Tibial artery (tissue), 4 donors: ENCODE data around the gene SECISBP2.
"Not testable (repeated sequence)": the region's sequence is repeated elsewhere in the genome, so short reads cannot be mapped to it uniquely, and the experiment has no call there.

Experiments used
- DNase-seq, 2 donors: peaks; one replicate each; pipeline ENCODE4 v3.0.0-alpha.2; 2019
- H3K27ac ChIP-seq, 2 donors: fragments of 200-600 bp; sonication (generic) in 1 of 2; 1 replicate in 1 of 2; 2 replicates in 1 of 2; pipeline ENCODE4 v1.5.1; 2018 to 2019; ENCODE audit warnings: mild to moderate bottlenecking in 1 of 2
- H3K27me3 ChIP-seq, 2 donors: fragments of 200-600 bp; sonication (generic) in 1 of 2; one replicate each; pipeline versions ENCODE4 v1.5.1 to v1.6.0; 2016 to 2019
- H3K36me3 ChIP-seq, 3 donors: fragments of 200-600 bp; sonication (generic) in 2 of 3; one replicate each; pipeline ENCODE4 v1.5.1; 2016 to 2019; ENCODE audit warnings: mild to moderate bottlenecking in 2 of 3
- H3K4me1 ChIP-seq, 4 donors: fragments of 200-600 bp; sonication (generic) in 2 of 4; 1 replicate in 3 of 4; 2 replicates in 1 of 4; pipeline ENCODE4 v1.5.1; 2016 to 2019
- H3K4me3 ChIP-seq, 2 donors: fragments of 200-600 bp; sonication (generic) in 1 of 2; 1 replicate in 1 of 2; 2 replicates in 1 of 2; pipeline ENCODE4 v1.5.1; 2018 to 2019; ENCODE audit warnings: mild to moderate bottlenecking in 2 of 2
- H3K9me3 ChIP-seq, 3 donors: fragments of 200-600 bp; sonication (generic) in 1 of 3; one replicate each; pipeline ENCODE4 v1.5.1; 2016 to 2019
- intact Hi-C: fragments of 100-400 bp; cut with DNase I; formaldehyde crosslinking; loops from one replicate; pipeline ENCODE4 v1.15.0; 2023; ENCODE audit warnings: low total_unique reads
- TF ChIP-seq, protein P1 (sequence below), 2 experiments: fragments of 200-600 bp in 1 of 2; fragments of 450-650 bp in 1 of 2; IDR thresholded peaks; one replicate each; pipeline ENCODE4 v1.5.1; 2017 to 2019; ENCODE audit warnings: antibody characterized with exemption in 2 of 2, mild to moderate bottlenecking in 1 of 2, moderate library complexity in 1 of 2

SECISBP2 gene

DNA sequence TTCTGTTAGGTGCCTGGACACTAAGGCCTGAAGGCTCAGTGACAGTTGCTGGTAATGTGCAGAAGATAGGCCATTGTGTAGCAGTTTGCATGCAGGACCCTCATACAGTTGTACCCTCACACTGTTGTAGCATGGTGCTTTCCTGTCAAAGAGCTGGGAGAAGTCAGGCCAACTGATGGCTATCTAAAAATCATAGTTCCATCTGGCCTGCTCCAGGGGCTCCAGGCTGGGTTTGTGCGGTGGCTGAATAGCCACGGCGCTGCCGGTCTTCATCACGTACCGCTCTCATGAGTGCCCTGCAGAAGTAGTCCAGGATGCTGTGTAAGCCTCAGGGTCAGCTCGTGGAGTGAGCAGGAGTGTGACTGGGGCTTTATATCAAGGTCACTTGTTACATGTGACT lies 12.2 kb downstream of the SECISBP2 start:
- H3K27me3 ChIP-seq, result no peaks in the 10 kb centered on the region
- TF ChIP-seq, protein P1, sequence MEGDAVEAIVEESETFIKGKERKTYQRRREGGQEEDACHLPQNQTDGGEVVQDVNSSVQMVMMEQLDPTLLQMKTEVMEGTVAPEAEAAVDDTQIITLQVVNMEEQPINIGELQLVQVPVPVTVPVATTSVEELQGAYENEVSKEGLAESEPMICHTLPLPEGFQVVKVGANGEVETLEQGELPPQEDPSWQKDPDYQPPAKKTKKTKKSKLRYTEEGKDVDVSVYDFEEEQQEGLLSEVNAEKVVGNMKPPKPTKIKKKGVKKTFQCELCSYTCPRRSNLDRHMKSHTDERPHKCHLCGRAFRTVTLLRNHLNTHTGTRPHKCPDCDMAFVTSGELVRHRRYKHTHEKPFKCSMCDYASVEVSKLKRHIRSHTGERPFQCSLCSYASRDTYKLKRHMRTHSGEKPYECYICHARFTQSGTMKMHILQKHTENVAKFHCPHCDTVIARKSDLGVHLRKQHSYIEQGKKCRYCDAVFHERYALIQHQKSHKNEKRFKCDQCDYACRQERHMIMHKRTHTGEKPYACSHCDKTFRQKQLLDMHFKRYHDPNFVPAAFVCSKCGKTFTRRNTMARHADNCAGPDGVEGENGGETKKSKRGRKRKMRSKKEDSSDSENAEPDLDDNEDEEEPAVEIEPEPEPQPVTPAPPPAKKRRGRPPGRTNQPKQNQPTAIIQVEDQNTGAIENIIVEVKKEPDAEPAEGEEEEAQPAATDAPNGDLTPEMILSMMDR (IDR thresholded peaks at IDR 0.05), result no peak
- no peak for DNase-seq
- no peaks in the 10 kb centered on the region for H3K4me1 ChIP-seq
- H3K9me3 ChIP-seq, result no peaks in the 10 kb centered on the region
- H3K4me3 ChIP-seq, result no peak overlapping the region
- intact Hi-C loops, result no loop called here
- H3K36me3 ChIP-seq, result peaks cover 77 to 98% (median 90%) of the 10 kb centered on the region in 3 donors
- H3K27ac ChIP-seq, result no peak overlapping the region

DNA sequence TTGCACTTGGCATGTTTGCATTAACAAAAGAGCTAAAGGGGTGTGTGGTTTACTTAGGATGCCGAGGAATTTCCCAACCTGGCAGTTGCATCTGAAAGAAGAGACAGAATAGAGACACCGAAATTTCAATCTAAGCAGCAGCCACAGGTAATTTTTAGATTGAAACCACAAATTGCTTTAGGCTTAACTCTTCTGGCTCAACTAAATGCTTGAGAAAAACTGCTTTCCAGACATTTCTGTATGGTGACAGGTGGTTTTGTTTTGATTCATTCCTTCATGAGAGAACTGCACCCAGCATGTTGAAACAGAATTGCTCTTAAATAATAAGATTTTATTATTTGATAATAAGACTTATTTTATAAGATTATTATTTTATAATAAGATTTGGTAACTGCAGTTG lies 21.5 kb downstream of the SECISBP2 start:
- H3K4me1 ChIP-seq, result no peaks in the 10 kb centered on the region
- H3K27ac ChIP-seq, result no peak overlapping the region
- no peak for DNase-seq
- no peaks in the 10 kb centered on the region for H3K27me3 ChIP-seq
- peaks cover 63 to 98% (median 92%) of the 10 kb centered on the region in 3 donors for H3K36me3 ChIP-seq
- H3K4me3 ChIP-seq, result no peak overlapping the region
- intact Hi-C loops, result no loop called here
- TF ChIP-seq, protein P1 (IDR thresholded peaks at IDR 0.05), result no peak
- no peaks in the 10 kb centered on the region for H3K9me3 ChIP-seq

DNA sequence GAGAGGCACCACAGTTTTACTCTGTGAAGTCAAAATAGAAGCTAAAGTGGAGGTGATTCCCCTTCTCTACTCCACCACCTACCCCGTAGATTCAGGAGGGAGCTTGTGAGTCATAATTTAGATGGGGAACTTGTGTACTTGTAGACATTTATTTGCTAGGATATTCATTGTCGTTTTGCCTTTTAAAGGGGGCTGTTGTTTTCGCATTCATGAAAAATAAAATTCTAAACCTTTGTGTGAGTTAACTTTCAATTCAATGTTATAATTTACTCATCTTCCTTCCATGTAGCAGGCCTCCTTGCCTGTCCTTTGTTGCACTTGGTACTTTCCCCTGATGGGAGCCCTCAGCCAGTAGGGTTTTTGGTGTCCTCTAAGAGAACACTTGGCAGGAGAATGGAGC lies 22.0 kb downstream of the SECISBP2 start:
- Histone ChIP-seq H3K4me3 (no peak overlapping the region), H3K27ac (no peak overlapping the region), H3K4me1 (no peaks in the 10 kb centered on the region), H3K9me3 (no peaks in the 10 kb centered on the region), H3K36me3 (peaks cover 57 to 98% (median 92%) of the 10 kb centered on the region in 3 donors), H3K27me3 (no peaks in the 10 kb centered on the region)
- no peak for DNase-seq
- intact Hi-C loops, result no loop called here
- TF ChIP-seq, protein P1 (IDR thresholded peaks at IDR 0.05), result no peak

DNA sequence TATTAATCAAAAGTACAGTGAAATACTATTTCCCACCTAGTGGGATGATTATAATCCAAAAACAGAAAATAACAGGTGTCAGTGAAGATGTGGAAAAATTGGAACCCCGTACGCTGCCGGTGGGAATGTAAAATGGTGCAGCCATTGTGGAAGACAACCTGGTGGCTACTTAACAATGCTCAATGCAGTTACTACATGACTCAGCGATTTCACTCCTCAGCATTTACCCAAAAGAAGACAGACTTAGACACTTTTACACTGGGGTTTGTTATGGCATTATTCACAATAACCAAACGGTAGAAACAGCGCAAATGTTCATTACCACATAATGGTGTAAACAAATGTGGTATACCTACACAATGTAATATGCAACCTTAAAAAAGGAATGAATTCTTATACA lies 23.9 kb downstream of the SECISBP2 start:
- intact Hi-C loops, result no loop called here
- Histone ChIP-seq H3K4me1 (no peaks in the 10 kb centered on the region), H3K4me3 (no peak overlapping the region), H3K36me3 (peaks cover 61 to 100% (median 99%) of the 10 kb centered on the region in 3 donors), H3K27ac (no peak overlapping the region), H3K9me3 (no peaks in the 10 kb centered on the region), H3K27me3 (no peaks in the 10 kb centered on the region)
- TF ChIP-seq, protein P1 (IDR thresholded peaks at IDR 0.05), result no peak
- no peak for DNase-seq

DNA sequence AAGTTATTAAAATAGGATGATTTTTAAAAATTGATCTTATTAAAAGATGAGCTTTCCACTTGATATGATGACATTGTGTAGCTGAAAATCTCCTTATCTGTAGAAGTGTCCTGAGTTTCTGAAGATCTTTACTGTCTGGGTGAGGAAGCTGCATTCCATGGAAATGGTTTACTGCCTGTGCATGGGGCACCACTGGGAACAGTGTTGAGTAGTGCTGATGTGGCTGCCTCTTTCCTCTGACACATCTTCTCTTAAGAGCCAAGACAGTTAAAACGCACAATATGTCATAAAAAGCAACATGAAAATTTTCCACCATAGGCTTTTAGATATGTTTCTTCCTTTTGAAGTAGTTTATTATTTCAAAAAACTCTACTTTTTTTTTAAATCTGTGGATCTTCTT lies 24.6 kb downstream of the SECISBP2 start:
- peaks cover 63 to 100% (median 98%) of the 10 kb centered on the region in 3 donors for H3K36me3 ChIP-seq
- intact Hi-C loops, result no loop called here

DNA sequence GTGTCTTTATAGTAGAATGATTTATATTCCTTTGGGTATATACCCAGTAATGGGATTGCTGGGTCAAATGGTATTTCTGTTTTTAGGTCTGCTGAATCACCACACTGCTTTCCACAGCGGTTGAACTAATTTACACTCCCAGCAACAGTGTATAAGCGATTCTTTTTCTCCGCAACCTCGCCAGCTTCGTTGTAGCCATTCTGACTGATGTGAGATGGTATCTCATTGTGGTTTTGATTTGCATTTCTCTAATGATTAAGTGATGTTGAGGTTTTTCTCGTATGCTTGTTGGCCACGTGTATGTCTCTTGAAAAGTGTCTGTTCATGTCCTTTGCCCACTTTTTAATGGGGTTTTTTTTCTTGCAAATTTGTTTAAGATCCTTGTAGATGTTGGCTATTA lies 25.5 kb downstream of the SECISBP2 start:
- H3K4me3 ChIP-seq, H3K4me1 ChIP-seq, H3K9me3 ChIP-seq, intact Hi-C loops, H3K27ac ChIP-seq, DNase-seq, H3K27me3 ChIP-seq: not testable (repeated sequence)
- H3K36me3 ChIP-seq, result peaks cover 68 to 100% (median 98%) of the 10 kb centered on the region in 3 donors

More for the DNA sequence above, 24.6 kb downstream of the SECISBP2 start:
- Histone ChIP-seq H3K9me3 (no peaks in the 10 kb centered on the region), H3K4me3 (no peak overlapping the region), H3K4me1 (no peaks in the 10 kb centered on the region), H3K27ac (no peak overlapping the region), H3K27me3 (no peaks in the 10 kb centered on the region)
- no peak for DNase-seq
- TF ChIP-seq, protein P1 (IDR thresholded peaks at IDR 0.05), result no peak
